Measurements from ENCODE around the gene MICU2.

MICU2 gene

GRCh38 chr13:21511849-21512248, 92.1 kb downstream of the MICU2 start:
- Histone ChIP-seq H3K27me3 (ENCODE audit: control insufficient read depth, insufficient read depth, low read length) (no peaks in the 10 kb centered on the region), H3K4me1 (ENCODE audit: control insufficient read depth, insufficient read depth, low read length) (no peaks in the 10 kb centered on the region), H3K9me3 (ENCODE audit: control insufficient read depth, insufficient read depth, low read length) (no peaks in the 10 kb centered on the region), H3K27ac (ENCODE audit: low read length) (no peak overlapping the region), H3K4me3 (ENCODE audit: low read length) (no peak overlapping the region), H3K36me3 (ENCODE audit: control insufficient read depth, insufficient read depth, low read length) (no peaks in the 10 kb centered on the region)
- DNase-seq (ENCODE audit: low read depth, low spot score) = no peak
- WGBS (ENCODE audit: insufficient coverage, insufficient read length) = no CpG with 5 or more reads among the region's 4 CpGs

GRCh38 chr13:21504379-21504778, 99.6 kb downstream of the MICU2 start:
- no peak for DNase-seq (ENCODE audit: low read depth, low spot score)
- Histone ChIP-seq H3K27me3 (ENCODE audit: control insufficient read depth, insufficient read depth, low read length) (no peaks in the 10 kb centered on the region), H3K36me3 (ENCODE audit: control insufficient read depth, insufficient read depth, low read length) (no peaks in the 10 kb centered on the region), H3K4me1 (ENCODE audit: control insufficient read depth, insufficient read depth, low read length) (no peaks in the 10 kb centered on the region), H3K27ac (ENCODE audit: low read length) (no peak overlapping the region), H3K4me3 (ENCODE audit: low read length) (no peak overlapping the region), H3K9me3 (ENCODE audit: control insufficient read depth, insufficient read depth, low read length) (no peaks in the 10 kb centered on the region)
- no CpG with 5 or more reads among the region's 3 CpGs for WGBS (ENCODE audit: insufficient coverage, insufficient read length)

DNA sequence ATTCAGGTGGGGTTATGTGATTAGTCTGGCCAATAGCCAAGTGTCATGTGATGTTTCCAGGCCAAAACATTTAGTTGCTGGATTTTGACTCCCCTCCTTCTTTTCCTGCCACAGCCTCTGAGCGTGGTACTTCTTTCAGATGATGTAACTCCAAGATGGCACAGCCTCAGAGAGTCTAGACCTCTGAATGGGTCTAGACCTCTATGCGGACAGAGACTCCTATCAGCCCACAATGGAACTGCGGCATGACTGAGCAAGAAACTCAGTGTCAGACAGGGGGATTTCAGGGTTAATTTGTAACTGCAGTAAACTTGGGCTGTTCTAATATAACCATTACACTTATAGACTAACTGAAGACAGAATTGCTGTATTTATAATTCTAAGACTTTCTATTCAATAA, 102.3 kb downstream of the MICU2 start:
- Histone ChIP-seq H3K27ac (ENCODE audit: low read length) (no peak overlapping the region), H3K27me3 (ENCODE audit: control insufficient read depth, insufficient read depth, low read length) (no peaks in the 10 kb centered on the region), H3K4me3 (ENCODE audit: low read length) (no peak overlapping the region), H3K36me3 (ENCODE audit: control insufficient read depth, insufficient read depth, low read length) (no peaks in the 10 kb centered on the region; the same call in 1 of the 2 replicates), H3K4me1 (ENCODE audit: control insufficient read depth, insufficient read depth, low read length) (no peaks in the 10 kb centered on the region), H3K9me3 (ENCODE audit: control insufficient read depth, insufficient read depth, low read length) (no peaks in the 10 kb centered on the region)
- no peak for DNase-seq (ENCODE audit: low read depth, low spot score)
- WGBS (ENCODE audit: insufficient coverage, insufficient read length) = no CpG with 5 or more reads among the region's 3 CpGs

DNA sequence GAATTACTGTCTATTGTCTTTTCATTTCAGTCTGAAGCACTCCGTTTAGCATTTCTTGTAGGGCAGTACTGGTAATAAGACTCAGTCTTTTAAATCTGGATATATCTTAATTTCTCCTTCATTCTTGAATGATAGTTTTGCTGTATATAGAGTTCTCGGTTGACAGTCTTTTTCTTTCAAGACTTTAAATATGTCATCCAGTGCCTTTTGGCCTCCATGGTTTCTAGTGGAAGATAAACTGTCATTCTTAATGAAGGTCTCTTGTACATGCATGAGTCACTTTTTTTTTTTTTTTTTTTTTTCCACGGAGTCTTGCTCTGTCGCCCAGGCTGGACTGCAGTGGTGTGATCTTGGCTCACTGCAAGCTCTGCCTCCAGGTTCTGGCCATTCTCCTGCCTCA, 117.6 kb downstream of the MICU2 start:
- Histone ChIP-seq H3K27me3 (ENCODE audit: control insufficient read depth, insufficient read depth, low read length) (no peaks in the 10 kb centered on the region), H3K4me1 (ENCODE audit: control insufficient read depth, insufficient read depth, low read length) (no peaks in the 10 kb centered on the region), H3K4me3 (ENCODE audit: low read length) (no peak overlapping the region), H3K27ac (ENCODE audit: low read length) (no peak overlapping the region), H3K36me3 (ENCODE audit: control insufficient read depth, insufficient read depth, low read length) (no peaks in the 10 kb centered on the region), H3K9me3 (ENCODE audit: control insufficient read depth, insufficient read depth, low read length) (no peaks in the 10 kb centered on the region)
- no CpG with 5 or more reads among the region's 4 CpGs for WGBS (ENCODE audit: insufficient coverage, insufficient read length)
- DNase-seq (ENCODE audit: low read depth, low spot score) = no peak

DNA sequence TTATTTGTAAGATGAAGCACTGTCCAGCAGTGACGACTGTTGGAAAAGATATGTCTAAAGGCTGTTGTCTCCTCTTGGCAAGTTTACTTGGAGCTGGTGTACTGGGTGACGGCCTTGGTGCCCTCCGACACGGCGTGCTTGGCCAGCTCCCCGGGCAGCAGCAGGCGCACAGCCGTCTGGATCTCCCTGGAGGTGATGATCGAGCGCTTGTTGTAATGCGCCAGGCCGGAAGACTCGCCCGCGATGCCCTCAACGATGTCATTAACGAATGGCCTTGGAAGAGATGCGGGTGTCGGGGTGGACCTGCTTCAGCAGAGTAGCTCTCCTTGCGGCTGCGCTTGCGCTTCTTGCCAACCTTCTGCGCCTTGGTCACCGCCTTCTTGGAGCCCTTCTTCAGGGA, 120.2 kb downstream of the MICU2 start:
- Histone ChIP-seq H3K27me3 (ENCODE audit: control insufficient read depth, insufficient read depth, low read length) (no peaks in the 10 kb centered on the region), H3K36me3 (ENCODE audit: control insufficient read depth, insufficient read depth, low read length) (no peaks in the 10 kb centered on the region), H3K27ac (ENCODE audit: low read length) (no peak overlapping the region), H3K4me1 (ENCODE audit: control insufficient read depth, insufficient read depth, low read length) (no peaks in the 10 kb centered on the region), H3K4me3 (ENCODE audit: low read length) (no peak overlapping the region), H3K9me3 (ENCODE audit: control insufficient read depth, insufficient read depth, low read length) (no peaks in the 10 kb centered on the region)
- WGBS (ENCODE audit: insufficient coverage, insufficient read length) = no CpG with 5 or more reads among the region's 24 CpGs
- no peak for DNase-seq (ENCODE audit: low read depth, low spot score)

- Histone ChIP-seq H3K36me3 (ENCODE audit: control insufficient read depth, insufficient read depth, low read length) (no peaks in the 10 kb centered on the region), H3K4me1 (ENCODE audit: control insufficient read depth, insufficient read depth, low read length) (no peaks in the 10 kb centered on the region), H3K27me3 (ENCODE audit: control insufficient read depth, insufficient read depth, low read length) (no peaks in the 10 kb centered on the region), H3K4me3 (ENCODE audit: low read length) (no peak overlapping the region), H3K9me3 (ENCODE audit: control insufficient read depth, insufficient read depth, low read length) (no peaks in the 10 kb centered on the region), H3K27ac (ENCODE audit: low read length) (no peak overlapping the region)
- no CpG with 5 or more reads among the region's 6 CpGs for WGBS (ENCODE audit: insufficient coverage, insufficient read length)
- no peak for DNase-seq (ENCODE audit: low read depth, low spot score)
Measured at GRCh38 chr13:21481359-21481758, 122.6 kb downstream of the MICU2 start.

DNA sequence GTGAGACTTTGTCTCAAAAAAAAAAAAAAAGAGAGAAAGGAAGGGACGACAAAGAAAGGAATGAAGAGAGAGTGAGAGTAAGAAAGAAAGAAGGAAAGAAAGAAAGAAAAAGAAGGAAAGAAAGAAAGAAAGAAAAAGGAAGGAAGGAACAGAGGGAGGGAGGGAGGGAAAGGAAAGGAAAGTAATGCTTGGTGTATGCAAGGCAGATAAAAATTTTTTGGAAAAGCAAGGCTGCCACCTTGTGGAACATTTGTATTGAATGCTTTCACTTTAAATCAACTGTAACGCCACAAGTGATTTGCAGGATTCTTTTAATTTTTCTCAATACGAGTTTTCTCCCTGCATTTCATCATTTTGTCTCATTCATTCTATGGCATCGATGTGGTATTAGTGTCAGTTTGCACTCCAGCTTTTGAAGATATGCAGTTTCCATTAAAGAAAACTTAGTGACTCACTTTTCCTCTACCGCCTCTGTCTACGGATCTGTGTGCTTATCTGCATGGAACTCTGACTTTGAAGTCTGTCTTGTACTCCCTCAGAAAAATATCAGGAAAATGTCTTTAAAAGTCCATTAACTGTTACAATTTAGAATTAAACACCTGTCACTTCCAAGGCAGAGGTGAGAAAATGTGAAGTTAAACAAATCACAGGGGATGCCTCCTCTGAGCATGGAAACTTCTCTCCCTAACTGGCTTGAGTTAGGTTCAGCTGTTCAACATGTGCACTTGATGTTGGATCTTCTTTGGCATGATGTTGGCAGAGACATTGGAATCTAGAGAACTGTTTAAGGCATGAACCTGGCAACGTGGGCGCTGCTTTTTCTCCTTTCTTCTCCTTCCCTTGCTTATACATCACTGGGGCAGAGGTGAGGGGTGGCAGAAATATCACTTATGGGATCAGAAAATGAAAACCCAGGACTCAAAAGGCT, 124.8 kb downstream of the MICU2 start:
- no peak for DNase-seq (ENCODE audit: low read depth, low spot score)
- 100% methylated on average over 1 of the region's 8 CpGs for WGBS (ENCODE audit: insufficient coverage, insufficient read length)

GRCh38 chr13:21476893-21477472, 127.0 kb downstream of the MICU2 start:
- peak; percentile 88 for DNase-seq (ENCODE audit: low read depth, low spot score)
- Histone ChIP-seq H3K9me3 (ENCODE audit: control insufficient read depth, insufficient read depth, low read length) (no peaks in the 10 kb centered on the region), H3K27ac (ENCODE audit: low read length) (no peak overlapping the region), H3K4me3 (ENCODE audit: low read length) (no peak overlapping the region), H3K4me1 (ENCODE audit: control insufficient read depth, insufficient read depth, low read length) (no peaks in the 10 kb centered on the region), H3K36me3 (ENCODE audit: control insufficient read depth, insufficient read depth, low read length) (no peaks in the 10 kb centered on the region), H3K27me3 (ENCODE audit: control insufficient read depth, insufficient read depth, low read length) (no peaks in the 10 kb centered on the region)
- no CpG with 5 or more reads among the region's 18 CpGs for WGBS (ENCODE audit: insufficient coverage, insufficient read length)

More for the DNA sequence above, 124.8 kb downstream of the MICU2 start:
- Histone ChIP-seq H3K27me3 (ENCODE audit: control insufficient read depth, insufficient read depth, low read length) (no peaks in the 10 kb centered on the region), H3K4me1 (ENCODE audit: control insufficient read depth, insufficient read depth, low read length) (no peaks in the 10 kb centered on the region), H3K27ac (ENCODE audit: low read length) (no peak overlapping the region), H3K36me3 (ENCODE audit: control insufficient read depth, insufficient read depth, low read length) (no peaks in the 10 kb centered on the region), H3K9me3 (ENCODE audit: control insufficient read depth, insufficient read depth, low read length) (no peaks in the 10 kb centered on the region), H3K4me3 (ENCODE audit: low read length) (no peak overlapping the region)

- Histone ChIP-seq H3K4me3 (ENCODE audit: low read length) (no peak overlapping the region), H3K9me3 (ENCODE audit: control insufficient read depth, insufficient read depth, low read length) (no peaks in the 10 kb centered on the region), H3K27ac (ENCODE audit: low read length) (no peak overlapping the region), H3K36me3 (ENCODE audit: control insufficient read depth, insufficient read depth, low read length) (no peaks in the 10 kb centered on the region), H3K27me3 (ENCODE audit: control insufficient read depth, insufficient read depth, low read length) (no peaks in the 10 kb centered on the region), H3K4me1 (ENCODE audit: control insufficient read depth, insufficient read depth, low read length) (no peaks in the 10 kb centered on the region)
- no CpG with 5 or more reads among the region's 6 CpGs for WGBS (ENCODE audit: insufficient coverage, insufficient read length)
- no peak for DNase-seq (ENCODE audit: low read depth, low spot score)
Measured at GRCh38 chr13:21475115-21475514, 128.9 kb downstream of the MICU2 start.

- H3K36me3 ChIP-seq (ENCODE audit: control insufficient read depth, insufficient read depth, low read length) = no peaks in the 10 kb centered on the region
- H3K27me3 ChIP-seq (ENCODE audit: control insufficient read depth, insufficient read depth, low read length) = no peaks in the 10 kb centered on the region
- DNase-seq (ENCODE audit: low read depth, low spot score) = no peak
- no peaks in the 10 kb centered on the region for H3K4me1 ChIP-seq (ENCODE audit: control insufficient read depth, insufficient read depth, low read length)
- no peaks in the 10 kb centered on the region for H3K9me3 ChIP-seq (ENCODE audit: control insufficient read depth, insufficient read depth, low read length)
- H3K27ac ChIP-seq (ENCODE audit: low read length) = no peak overlapping the region
- no peak overlapping the region for H3K4me3 ChIP-seq (ENCODE audit: low read length)
Measured at GRCh38 chr13:21470785-21471184, 133.2 kb downstream of the MICU2 start.

DNA sequence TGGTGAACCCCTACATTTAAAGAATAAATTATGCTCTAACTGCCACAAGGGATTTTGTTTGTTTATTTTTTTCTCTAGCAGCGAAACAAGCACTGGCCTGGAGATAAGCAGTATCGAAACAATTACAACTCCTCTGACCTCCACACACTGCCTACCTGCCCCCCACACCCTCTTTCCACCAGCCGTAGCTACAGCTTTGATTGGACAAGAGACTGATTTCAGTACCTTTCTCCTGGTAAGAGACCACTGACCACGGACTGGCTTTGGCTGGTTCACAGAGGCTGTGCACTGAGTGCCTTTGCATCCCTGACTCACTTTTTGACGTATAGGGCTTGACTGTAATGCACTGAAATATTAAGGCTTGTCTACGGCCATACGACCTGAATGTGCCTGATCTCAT, 137.4 kb downstream of the MICU2 start:
- H3K9me3 ChIP-seq (ENCODE audit: control insufficient read depth, insufficient read depth, low read length) = no peaks in the 10 kb centered on the region
- no CpG with 5 or more reads among the region's 7 CpGs for WGBS (ENCODE audit: insufficient coverage, insufficient read length)
- H3K4me1 ChIP-seq (ENCODE audit: control insufficient read depth, insufficient read depth, low read length) = no peaks in the 10 kb centered on the region
- no peak overlapping the region for H3K4me3 ChIP-seq (ENCODE audit: low read length)
- H3K36me3 ChIP-seq (ENCODE audit: control insufficient read depth, insufficient read depth, low read length) = no peaks in the 10 kb centered on the region
- no peaks in the 10 kb centered on the region for H3K27me3 ChIP-seq (ENCODE audit: control insufficient read depth, insufficient read depth, low read length)
- H3K27ac ChIP-seq (ENCODE audit: low read length) = no peak overlapping the region
- no peak for DNase-seq (ENCODE audit: low read depth, low spot score)

Measured in iPS DF 6.9 (cell line).